Effector memory CD8-positive, alpha-beta T cell (primary cell): ENCODE data around the gene KLHDC4.
A peak's percentile ranks its signal among the peaks of the same experiment; 100 is the strongest.

Experiments used
- ATAC-seq: fragments of 150-1000 bp; cut with Tn5 transposase; replicated peaks from 2 replicates; pipeline ENCODE4 v1.10.0; 2021; ENCODE audit warnings: mild to moderate bottlenecking, moderate library complexity
- DNase-seq, 3 experiments: peaks; one replicate each; pipeline ENCODE4 v3.0.0; 2021
- H3K27ac Mint-ChIP-seq, 2 donors: one replicate each; pipeline ENCODE4 v1.8.0; 2022; ENCODE audit warnings: mild to moderate bottlenecking in 2 of 2, mixed read lengths in 2 of 2, moderate library complexity in 2 of 2
- H3K27me3 Mint-ChIP-seq, 2 donors: one replicate each; pipeline ENCODE4 v1.8.0; 2022; ENCODE audit warnings: mixed read lengths in 2 of 2
- H3K36me3 Mint-ChIP-seq: one replicate; pipeline ENCODE4 v1.8.0; 2022; ENCODE audit warnings: mild to moderate bottlenecking, moderate library complexity, mixed read lengths; ENCODE audit not compliant: insufficient read depth
- H3K4me1 Mint-ChIP-seq, 2 donors: one replicate each; pipeline ENCODE4 v1.8.0; 2022; ENCODE audit warnings: low read depth in 2 of 2, mixed read lengths in 2 of 2
- H3K4me3 Mint-ChIP-seq, 2 donors: one replicate each; pipeline ENCODE4 v1.8.0; 2022; ENCODE audit warnings: mild to moderate bottlenecking in 2 of 2, mixed read lengths in 2 of 2, moderate library complexity in 2 of 2
- H3K9me3 Mint-ChIP-seq, 2 donors: one replicate each; pipeline ENCODE4 v1.8.0; 2022; ENCODE audit warnings: mixed read lengths in 2 of 2

KLHDC4 gene

GRCh38 chr16:87715658-87716057, 50.1 kb downstream of the KLHDC4 start:
- H3K27ac Mint-ChIP-seq = peak overlapping the region; percentile 27 to 35
- peaks cover 26 to 28% of the 10 kb centered on the region in 2 donors for H3K4me1 Mint-ChIP-seq
- DNase-seq (no peak), ATAC-seq (no peak)
- no peaks in the 10 kb centered on the region for H3K9me3 Mint-ChIP-seq
- H3K27me3 Mint-ChIP-seq = no peaks in the 10 kb centered on the region
- H3K36me3 Mint-ChIP-seq = peaks cover 45% of the 10 kb centered on the region
- peak overlapping the region; percentile 2 to 61 for H3K4me3 Mint-ChIP-seq

- Mint-ChIP-seq H3K27ac (peak overlapping the region; percentile 27 to 35), H3K4me3 (peak overlapping the region; percentile 2 to 61), H3K36me3 (peaks cover 47% of the 10 kb centered on the region), H3K9me3 (no peaks in the 10 kb centered on the region), H3K27me3 (no peaks in the 10 kb centered on the region), H3K4me1 (peaks cover 26 to 28% of the 10 kb centered on the region in 2 donors)
- no peak for ATAC-seq
- DNase-seq = no peak
These were observed 50.6 kb downstream of the KLHDC4 start for GRCh38 chr16:87715231-87715630.

GRCh38 chr16:87713451-87714229, 52.1 kb downstream of the KLHDC4 start:
- ATAC-seq (peak; percentile 98), DNase-seq (peak; percentile 45 to 55 (median 52))
- peak overlapping the region; percentile 56 to 63 for H3K4me3 Mint-ChIP-seq
- H3K36me3 Mint-ChIP-seq = peaks cover 50% of the 10 kb centered on the region
- H3K9me3 Mint-ChIP-seq = no peaks in the 10 kb centered on the region
- H3K4me1 Mint-ChIP-seq = peaks cover 26% of the 10 kb centered on the region in 2 donors
- H3K27me3 Mint-ChIP-seq = no peaks in the 10 kb centered on the region
- peak overlapping the region; percentile 85 to 94 for H3K27ac Mint-ChIP-seq

- Mint-ChIP-seq H3K9me3 (no peaks in the 10 kb centered on the region), H3K36me3 (peaks cover 63% of the 10 kb centered on the region), H3K4me1 (peaks cover 23 to 27% of the 10 kb centered on the region in 2 donors), H3K4me3 (no peak overlapping the region), H3K27ac (peak overlapping the region; percentile 85 to 94), H3K27me3 (no peaks in the 10 kb centered on the region)
- DNase-seq (no peak), ATAC-seq (no peak)
These were observed 53.5 kb downstream of the KLHDC4 start for GRCh38 chr16:87712184-87712762.

GRCh38 chr16:87710887-87711286, 54.9 kb downstream of the KLHDC4 start:
- no peaks in the 10 kb centered on the region for H3K27me3 Mint-ChIP-seq
- peaks cover 65% of the 10 kb centered on the region for H3K36me3 Mint-ChIP-seq
- DNase-seq (no peak), ATAC-seq (no peak)
- H3K27ac Mint-ChIP-seq = no peak overlapping the region
- H3K9me3 Mint-ChIP-seq = no peaks in the 10 kb centered on the region
- H3K4me1 Mint-ChIP-seq = peaks cover 23 to 27% of the 10 kb centered on the region in 2 donors
- no peak overlapping the region for H3K4me3 Mint-ChIP-seq

GRCh38 chr16:87709677-87710076, 56.1 kb downstream of the KLHDC4 start:
- peaks cover 57% of the 10 kb centered on the region for H3K36me3 Mint-ChIP-seq
- no peak overlapping the region for H3K4me3 Mint-ChIP-seq
- H3K4me1 Mint-ChIP-seq = peaks cover 14 to 15% of the 10 kb centered on the region in 2 donors
- H3K27ac Mint-ChIP-seq = peak overlapping the region in 1 of 2 donors; percentile 32
- no peaks in the 10 kb centered on the region for H3K9me3 Mint-ChIP-seq
- no peak for ATAC-seq
- DNase-seq = no peak
- no peaks in the 10 kb centered on the region for H3K27me3 Mint-ChIP-seq

GRCh38 chr16:87708881-87709638, 56.7 kb downstream of the KLHDC4 start:
- peaks cover 55% of the 10 kb centered on the region for H3K36me3 Mint-ChIP-seq
- H3K4me3 Mint-ChIP-seq = no peak overlapping the region
- ATAC-seq = no peak
- H3K27me3 Mint-ChIP-seq = no peaks in the 10 kb centered on the region
- H3K27ac Mint-ChIP-seq = no peak overlapping the region
- no peaks in the 10 kb centered on the region for H3K9me3 Mint-ChIP-seq
- no peak for DNase-seq
- H3K4me1 Mint-ChIP-seq = peaks cover 10% of the 10 kb centered on the region in 2 donors

- H3K4me1 Mint-ChIP-seq = peaks cover 6 to 9% of the 10 kb centered on the region in 2 donors
- H3K36me3 Mint-ChIP-seq = peaks cover 44% of the 10 kb centered on the region
- no peak overlapping the region for H3K4me3 Mint-ChIP-seq
- peak overlapping the region in 1 of 2 donors; percentile 71 for H3K27ac Mint-ChIP-seq
- DNase-seq (no peak), ATAC-seq (no peak)
- H3K27me3 Mint-ChIP-seq = no peaks in the 10 kb centered on the region
- H3K9me3 Mint-ChIP-seq = no peaks in the 10 kb centered on the region
These were observed 57.8 kb downstream of the KLHDC4 start for GRCh38 chr16:87707714-87708580.

- Mint-ChIP-seq H3K27me3 (no peaks in the 10 kb centered on the region), H3K27ac (no peak overlapping the region), H3K36me3 (peaks cover 39% of the 10 kb centered on the region), H3K9me3 (no peaks in the 10 kb centered on the region), H3K4me1 (peaks cover 12 to 15% of the 10 kb centered on the region in 2 donors), H3K4me3 (no peak overlapping the region)
- ATAC-seq (no peak), DNase-seq (no peak)
These were observed 58.7 kb downstream of the KLHDC4 start for GRCh38 chr16:87707097-87707496.

GRCh38 chr16:87706278-87707000, 59.3 kb downstream of the KLHDC4 start:
- Mint-ChIP-seq H3K9me3 (no peaks in the 10 kb centered on the region), H3K4me1 (peaks cover 17 to 20% of the 10 kb centered on the region in 2 donors), H3K4me3 (no peak overlapping the region), H3K27me3 (no peaks in the 10 kb centered on the region), H3K36me3 (peaks cover 37% of the 10 kb centered on the region), H3K27ac (no peak overlapping the region)
- no peak for ATAC-seq
- DNase-seq = no peak

- Mint-ChIP-seq H3K9me3 (no peaks in the 10 kb centered on the region), H3K36me3 (peaks cover 37% of the 10 kb centered on the region), H3K27me3 (no peaks in the 10 kb centered on the region), H3K4me1 (peaks cover 17 to 25% of the 10 kb centered on the region in 2 donors), H3K27ac (no peak overlapping the region), H3K4me3 (no peak overlapping the region)
- ATAC-seq (no peak), DNase-seq (no peak)
These were observed 60.0 kb downstream of the KLHDC4 start for GRCh38 chr16:87705771-87706277.

- ATAC-seq (no peak), DNase-seq (no peak)
- Mint-ChIP-seq H3K27me3 (no peaks in the 10 kb centered on the region), H3K36me3 (peaks cover 27% of the 10 kb centered on the region), H3K27ac (no peak overlapping the region), H3K4me1 (peaks cover 21 to 29% of the 10 kb centered on the region in 2 donors), H3K4me3 (no peak overlapping the region), H3K9me3 (no peaks in the 10 kb centered on the region)
These were observed 60.9 kb downstream of the KLHDC4 start for GRCh38 chr16:87704754-87705353.
